ENCODE results near the gene PLEKHJ1.

The PLEKHJ1 gene

GRCh38 chr19:2249010-2249866, 13.1 kb upstream of the PLEKHJ1 start, which contains the start of gene AMH:
AMH (plus strand) TSS chr19:2249323; CDS start chr19:2249333, 10 bp downstream.
- no peak for DNase-seq

GRCh38 chr19:2248136-2249009, 12.2 kb upstream of the PLEKHJ1 start:
- DNase-seq = no peak

DNA sequence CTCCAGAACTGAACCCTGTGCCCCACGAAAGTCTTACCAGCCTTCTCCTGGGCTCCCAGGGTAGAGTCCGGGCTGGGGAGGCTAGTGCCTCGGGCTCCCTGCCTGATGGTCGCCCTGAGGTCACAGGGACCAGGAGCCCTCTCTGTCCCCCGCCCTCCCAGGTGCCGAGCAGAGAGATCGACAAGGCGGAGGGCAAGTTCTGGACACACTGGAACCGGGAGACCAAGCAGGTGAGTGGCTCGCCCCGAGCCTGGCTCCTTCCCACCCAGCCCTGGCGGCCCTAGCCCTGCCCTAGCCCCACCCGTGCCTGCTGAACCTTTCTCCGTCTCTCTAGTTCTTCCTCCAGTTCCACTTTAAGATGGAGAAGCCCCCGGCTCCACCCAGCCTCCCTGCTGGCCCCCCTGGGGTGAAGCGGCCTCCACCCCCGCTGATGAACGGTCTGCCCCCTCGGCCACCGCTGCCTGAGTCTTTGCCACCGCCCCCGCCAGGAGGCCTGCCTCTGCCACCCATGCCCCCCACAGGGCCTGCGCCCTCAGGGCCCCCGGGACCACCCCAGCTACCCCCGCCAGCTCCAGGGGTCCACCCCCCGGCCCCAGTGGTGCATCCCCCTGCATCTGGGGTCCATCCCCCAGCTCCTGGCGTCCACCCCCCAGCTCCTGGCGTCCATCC, 11.4 kb upstream of the PLEKHJ1 start:
- no peak for DNase-seq

DNA sequence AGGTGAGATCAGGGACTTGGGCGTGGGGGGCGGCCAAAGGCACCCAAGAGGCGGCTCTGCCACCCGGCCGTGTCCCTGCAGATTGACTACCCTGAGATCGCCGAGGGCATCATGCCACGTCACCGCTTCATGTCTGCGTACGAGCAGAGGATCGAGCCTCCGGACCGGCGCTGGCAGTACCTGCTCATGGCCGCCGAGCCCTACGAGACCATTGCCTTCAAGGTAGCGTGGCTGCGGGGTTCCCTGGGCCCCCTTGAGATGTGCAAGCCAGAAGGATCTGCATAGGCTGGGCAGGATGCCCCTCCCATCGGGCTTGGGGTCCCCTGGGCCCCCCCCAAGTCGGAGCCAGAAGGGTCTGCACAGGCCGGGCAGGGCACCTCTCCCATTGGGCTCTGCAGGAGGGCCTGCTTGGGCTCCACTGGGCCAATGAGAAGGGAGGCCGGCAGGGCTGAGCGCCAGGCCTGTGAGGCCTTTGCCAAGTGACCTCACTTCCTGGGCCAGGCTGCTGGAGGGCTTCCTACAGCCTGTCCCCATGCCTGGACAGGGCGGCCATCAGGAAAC, 10.8 kb upstream of the PLEKHJ1 start:
- no peak for DNase-seq

GRCh38 chr19:2246014-2246620, 10.0 kb upstream of the PLEKHJ1 start:
- DNase-seq = no peak

DNA sequence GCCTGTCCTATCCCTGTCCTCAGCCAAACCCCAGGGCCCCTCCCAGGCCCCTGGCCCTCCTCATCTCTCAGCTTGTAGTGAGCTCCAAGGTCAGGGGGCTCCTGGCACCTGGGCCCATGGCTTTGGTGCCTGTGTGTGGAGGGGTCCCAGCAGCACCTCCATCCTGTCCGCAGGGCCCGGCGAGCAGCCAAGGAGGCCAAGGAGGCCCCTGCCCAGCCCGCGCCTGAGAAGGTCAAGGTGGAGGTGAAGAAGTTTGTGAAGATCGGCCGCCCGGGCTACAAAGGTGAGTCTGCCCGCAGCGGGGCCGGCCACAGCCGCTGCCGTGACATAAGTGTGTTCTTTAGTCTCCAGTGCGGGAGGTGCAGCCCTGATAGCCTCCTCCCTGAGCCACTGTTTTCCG, 9.1 kb upstream of the PLEKHJ1 start:
- no peak for DNase-seq

GRCh38 chr19:2244486-2244885, 8.4 kb upstream of the PLEKHJ1 start:
- DNase-seq = no peak

GRCh38 chr19:2244125-2244411, 7.9 kb upstream of the PLEKHJ1 start:
- DNase-seq = no peak

DNA sequence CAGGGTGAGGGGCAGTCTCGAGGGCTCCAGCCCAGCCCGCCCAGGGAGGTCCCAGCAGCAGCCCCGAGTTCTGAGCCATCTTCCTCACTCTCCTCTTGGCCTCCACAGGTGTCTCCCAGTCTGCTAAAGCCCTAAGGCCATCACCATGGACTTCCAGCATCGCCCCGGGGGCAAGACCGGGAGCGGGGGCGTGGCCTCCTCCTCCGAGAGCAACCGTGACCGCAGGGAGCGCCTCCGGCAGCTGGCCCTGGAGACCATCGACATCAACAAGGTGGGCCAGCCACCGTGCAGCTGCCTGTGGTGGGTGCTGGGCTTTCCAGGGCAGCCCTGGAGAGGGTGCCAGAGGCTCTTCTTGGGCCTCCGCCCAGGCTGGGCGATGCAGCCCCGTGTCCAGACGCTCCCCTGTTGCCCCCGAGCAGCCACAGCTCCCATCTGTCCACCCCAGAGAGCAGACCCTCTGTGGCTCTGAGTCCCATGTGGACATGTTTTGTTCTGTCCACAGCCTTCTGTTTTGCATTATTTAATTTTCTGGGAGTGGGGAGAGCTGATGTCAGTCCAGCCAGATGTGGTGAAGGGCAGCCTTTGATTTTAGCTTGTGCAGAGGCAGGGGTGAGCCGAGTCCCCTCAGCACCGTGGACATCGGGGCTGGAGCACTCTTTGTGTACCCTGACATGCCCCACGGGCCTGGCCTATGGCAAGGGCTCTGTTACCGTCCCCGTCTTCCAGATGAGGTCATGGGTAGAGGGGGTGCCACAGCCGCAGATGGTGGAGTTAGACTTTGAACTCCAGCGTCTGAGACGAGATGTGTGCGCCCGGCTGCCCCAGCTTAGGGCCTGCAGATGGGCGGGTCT, 7.4 kb upstream of the PLEKHJ1 start:
- no peak for DNase-seq

GRCh38 chr19:2242816-2243215, 6.7 kb upstream of the PLEKHJ1 start:
- no peak for DNase-seq

- no peak for DNase-seq
Measured at GRCh38 chr19:2242092-2242537, 6.0 kb upstream of the PLEKHJ1 start.

- DNase-seq = no peak
Measured at GRCh38 chr19:2240881-2241760, 5.0 kb upstream of the PLEKHJ1 start.

DNA sequence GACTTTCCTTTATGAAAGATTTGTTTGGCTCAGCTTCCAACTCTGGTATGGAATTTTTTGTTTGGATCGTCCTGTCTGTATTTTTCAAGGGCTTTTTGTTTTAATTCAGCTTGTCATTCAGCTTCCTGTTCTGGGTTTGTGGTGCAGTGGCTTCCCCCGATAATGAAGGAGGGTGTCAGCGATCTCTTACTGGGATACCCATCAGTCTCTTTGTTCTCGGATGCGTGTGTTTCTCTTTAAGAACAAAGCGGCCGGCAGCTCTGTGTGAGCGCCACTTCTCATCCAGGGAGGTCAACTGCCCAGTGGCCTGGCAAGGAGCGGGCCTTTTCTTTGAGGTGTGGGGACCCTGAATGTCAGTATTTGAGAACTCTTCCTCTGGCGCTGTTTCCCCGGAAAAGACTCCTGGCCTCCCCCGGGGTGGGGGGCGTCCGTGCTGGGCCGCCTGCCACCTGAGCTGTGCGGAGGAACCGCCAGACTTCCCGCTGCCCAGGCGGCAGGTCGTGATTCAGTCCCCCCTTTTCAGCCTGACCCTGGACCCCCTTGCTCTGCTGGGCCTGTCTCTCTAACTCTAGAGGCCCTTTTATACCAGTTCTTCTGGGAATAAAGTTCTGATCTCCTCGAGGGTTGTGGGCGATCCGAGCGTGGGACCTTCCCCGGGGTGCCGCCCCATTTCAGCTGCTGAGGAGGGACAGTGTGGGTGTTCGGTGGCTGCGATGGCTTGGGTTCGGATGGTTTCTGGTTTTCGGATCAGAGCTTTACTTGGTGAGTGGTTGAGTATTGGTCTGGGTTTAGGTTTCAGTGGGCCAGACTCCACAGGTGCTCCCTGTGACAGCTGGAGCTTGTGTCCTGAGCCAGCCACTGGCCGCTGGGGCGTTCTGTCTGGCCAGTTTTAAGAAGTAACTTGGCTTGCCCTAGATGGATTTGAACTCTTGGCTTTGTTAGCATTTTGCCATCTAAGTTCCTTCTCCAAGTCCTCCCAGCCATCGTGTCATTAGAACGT, 3.9 kb upstream of the PLEKHJ1 start:
- DNase-seq = peak; percentile 43

DNA sequence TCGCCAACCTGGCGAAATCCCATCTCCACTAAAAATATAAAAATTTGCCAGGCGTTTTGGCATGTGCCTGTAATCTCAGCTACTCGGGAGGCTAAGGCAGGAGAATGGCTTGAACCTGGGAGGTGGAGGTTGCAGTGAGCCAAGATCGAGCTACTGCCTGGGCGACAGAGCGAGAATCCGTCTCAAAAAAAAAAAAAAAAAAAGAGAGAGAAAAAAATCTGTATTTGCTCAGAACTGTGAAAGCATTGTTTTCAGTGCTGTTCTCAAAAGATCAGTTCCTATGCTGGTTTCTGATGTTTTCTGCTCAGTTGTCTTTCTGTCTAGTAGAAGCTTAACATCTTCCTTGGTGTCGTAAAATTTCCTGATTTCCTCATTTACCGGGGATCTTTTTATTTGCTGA, 3.0 kb upstream of the PLEKHJ1 start:
- no peak for DNase-seq

DNA sequence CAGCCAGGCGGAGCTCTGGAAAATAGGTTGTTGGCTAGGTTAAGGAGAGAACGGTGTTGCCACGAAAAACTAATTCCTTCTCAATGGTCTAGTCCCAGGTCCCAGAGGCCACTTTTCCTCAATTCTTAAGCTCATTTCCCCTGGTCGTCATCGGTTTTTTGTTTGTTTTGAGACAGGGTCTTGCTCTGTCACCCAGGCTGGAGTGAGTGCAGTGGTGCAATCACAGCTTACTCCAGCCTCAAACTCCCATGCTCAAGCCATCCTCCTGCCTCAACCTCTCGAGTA, 1.7 kb upstream of the PLEKHJ1 start:
- no peak for DNase-seq

GRCh38 chr19:2237051-2237868, 1.1 kb upstream of the PLEKHJ1 start:
- DNase-seq = no peak

DNA sequence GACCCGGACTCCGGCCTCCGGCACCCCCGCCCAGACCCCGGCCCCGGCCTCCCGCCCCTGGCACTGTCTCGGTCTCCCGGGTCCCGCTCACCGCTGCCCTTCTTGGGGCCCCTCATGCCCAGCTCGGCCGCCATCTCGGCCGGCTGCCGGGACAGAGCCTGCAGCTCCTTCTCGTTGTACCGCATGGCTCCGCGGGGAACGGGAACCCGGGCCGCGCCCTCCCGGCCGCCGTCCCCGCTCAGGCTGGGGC, 140 bp downstream of the PLEKHJ1 start:
- DNase-seq = no peak

DNA sequence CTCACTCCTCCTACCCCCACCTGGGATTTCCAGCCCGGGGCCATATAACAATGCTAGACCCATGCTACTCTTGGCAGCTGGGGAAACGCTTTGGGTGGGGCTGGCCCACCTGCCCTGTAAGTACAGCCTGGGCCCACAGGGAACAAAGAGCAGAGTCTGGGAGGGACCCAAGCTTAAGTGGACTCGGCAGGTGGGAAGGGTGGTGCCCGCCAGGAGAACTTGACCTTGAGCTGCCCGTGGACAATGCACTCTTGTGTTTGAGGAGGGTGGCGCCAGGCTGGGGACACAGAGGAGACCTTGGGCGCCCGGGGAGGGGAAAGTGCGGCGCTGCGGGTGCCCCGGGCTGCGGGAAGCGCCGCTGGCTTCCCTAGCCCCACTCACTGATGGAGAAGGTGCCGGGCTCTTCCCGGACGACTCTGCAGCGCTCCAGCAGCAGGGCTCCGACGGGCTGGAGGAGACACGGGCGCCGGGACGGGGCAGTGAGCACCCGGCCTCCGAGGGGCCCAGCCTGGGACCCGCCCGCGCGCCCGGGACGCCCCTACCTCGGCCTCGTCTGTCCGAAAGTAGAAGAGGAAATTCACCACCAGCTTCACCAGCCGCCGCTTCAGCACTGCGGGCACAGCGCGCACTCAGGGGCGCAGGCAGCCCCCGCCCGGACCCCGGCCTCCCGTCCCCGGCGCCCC, 607 bp downstream of the PLEKHJ1 start:
- no peak for DNase-seq
